ENCODE data around the gene MTHFD2L.
"Not testable (repeated sequence)": the region's sequence is repeated elsewhere in the genome, so short reads cannot be mapped to it uniquely, and the experiment has no call there.

Gene MTHFD2L

DNA sequence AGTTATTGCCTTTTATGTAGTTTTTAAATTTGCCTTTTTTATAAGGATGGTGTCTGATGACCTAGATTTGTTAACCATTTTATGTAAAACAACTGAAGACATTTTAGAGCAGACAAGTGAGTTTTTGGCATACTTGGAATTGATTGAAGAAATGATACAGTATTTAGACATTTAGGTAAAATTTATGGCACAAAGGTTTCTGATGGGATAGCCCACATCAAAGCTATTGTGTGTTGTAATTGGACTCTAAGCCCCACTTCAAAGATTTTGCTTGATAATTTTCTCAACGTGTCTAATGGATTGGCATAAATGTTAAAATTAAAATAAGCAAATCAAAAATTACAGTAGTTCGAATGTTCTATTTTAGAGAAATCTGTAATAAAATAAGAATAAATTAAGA lies 168.0 kb downstream of the MTHFD2L start:
- no peak for DNase-seq
- intact Hi-C loops (cut with DNase I) = loop anchor here (10.0 kb wide), 1 partner anchor 349 kb away; no protein-coding TSS in a partner anchor

DNA sequence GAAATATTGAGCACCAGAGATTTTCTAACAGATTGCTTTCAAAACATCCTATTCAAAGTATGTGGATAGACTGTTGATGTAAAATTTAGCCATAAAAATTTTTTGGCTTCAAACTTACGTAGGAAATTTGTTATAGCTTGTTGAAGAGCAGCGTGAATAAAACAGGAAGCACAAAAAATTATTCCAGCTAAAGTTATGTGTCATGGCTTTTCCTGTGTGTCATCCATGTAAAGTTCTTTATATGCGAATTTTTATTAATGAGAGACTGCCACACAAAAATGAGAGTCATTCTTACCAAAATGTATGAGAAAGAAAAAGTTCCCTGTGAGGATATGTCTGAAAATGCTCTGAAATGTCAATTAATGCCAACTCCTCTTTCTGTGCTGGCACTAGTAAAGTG lies 169.8 kb downstream of the MTHFD2L start:
- intact Hi-C loops (cut with DNase I) = loop anchor here (10.0 kb wide), 1 partner anchor 347 kb away; no protein-coding TSS in a partner anchor
- no peak for DNase-seq

DNA sequence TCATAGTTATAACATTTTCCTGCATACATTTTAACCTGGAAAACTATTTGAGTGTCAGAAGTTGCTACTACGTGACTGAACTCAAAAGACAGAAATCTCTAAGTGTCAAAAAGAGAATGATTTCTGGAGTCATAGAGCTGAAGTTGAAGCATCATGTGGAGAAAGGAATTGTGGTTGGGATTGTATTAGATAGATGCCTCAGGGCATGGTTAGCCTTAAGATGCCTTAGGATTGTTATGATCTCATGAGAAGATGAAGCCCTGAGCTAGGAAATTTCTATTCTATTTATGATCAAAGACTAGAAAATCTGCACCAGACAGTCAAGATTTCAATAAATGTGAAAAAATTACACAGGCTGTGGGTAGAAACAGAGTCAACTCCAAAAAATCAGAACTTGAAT lies 170.6 kb downstream of the MTHFD2L start:
- DNase-seq = no peak
- intact Hi-C loops (cut with DNase I) = loop anchor here (10.0 kb wide), 1 partner anchor 346 kb away; no protein-coding TSS in a partner anchor

DNA sequence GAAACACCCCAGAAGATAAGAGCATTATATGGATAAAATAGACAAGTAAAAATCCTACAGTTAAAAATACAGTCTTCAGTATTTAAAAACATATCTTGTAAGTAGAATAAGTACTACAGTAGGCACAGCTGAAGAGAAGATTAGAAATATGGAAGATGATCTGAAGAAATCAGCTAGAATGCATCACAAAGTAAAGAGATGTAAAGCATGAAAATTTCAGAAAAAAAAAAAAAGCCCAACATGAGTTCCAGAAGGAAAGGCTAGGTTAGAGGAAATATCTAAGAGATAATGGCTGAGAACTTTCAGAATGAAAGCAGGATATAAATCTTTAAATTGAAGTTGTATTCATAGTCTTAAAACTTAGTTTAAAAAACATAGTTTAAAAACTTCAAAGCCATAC lies 171.4 kb downstream of the MTHFD2L start:
- DNase-seq = no peak
- intact Hi-C loops (cut with DNase I) = loop anchor here (10.0 kb wide), 1 partner anchor 345 kb away; no protein-coding TSS in a partner anchor

DNA sequence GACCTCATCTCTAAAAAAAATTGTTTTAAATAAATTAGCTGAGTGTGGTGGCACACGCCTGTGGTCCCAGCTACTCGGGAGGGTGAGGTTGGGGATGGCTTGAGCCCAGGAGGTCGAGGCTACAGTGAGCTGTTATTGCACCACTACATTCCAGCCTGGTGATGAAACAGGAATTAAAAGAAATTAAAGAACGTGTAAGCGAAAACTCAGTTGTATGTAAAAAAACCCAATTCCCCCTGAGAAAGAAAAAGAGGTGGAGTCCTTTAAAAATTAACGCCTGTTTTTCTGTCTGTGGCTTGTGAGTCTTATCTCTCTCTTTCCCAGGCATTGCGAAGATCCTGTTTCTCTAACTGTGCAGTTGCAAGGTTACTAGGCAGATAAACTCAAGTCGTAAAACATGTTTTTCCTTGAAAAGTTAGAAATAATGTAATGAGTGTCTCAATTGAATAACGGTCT lies 172.4 kb downstream of the MTHFD2L start:
- DNase-seq = no peak

DNA sequence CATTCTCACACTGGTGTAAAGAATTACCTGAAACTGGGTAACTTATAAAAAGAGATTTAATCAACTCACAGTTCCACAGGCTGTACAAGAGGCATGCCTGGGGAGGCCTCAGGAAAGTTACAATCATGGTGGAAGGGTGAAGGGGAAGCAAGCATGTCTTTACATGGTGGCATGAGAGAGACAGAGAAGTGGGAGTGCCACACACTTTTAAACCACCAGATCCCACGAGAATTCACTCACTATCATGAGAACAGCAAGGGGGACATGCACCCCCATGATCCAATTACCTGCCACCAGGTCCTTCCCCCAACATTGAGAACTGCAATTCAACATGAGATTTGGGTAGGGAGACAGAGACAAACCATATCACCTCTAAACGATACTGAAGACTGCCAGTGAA lies 173.3 kb downstream of the MTHFD2L start:
- DNase-seq = no peak
- intact Hi-C loops (cut with DNase I) = no loop called here

More for the DNA sequence above, 172.4 kb downstream of the MTHFD2L start:
- intact Hi-C loops (cut with DNase I) = no loop called here

DNA sequence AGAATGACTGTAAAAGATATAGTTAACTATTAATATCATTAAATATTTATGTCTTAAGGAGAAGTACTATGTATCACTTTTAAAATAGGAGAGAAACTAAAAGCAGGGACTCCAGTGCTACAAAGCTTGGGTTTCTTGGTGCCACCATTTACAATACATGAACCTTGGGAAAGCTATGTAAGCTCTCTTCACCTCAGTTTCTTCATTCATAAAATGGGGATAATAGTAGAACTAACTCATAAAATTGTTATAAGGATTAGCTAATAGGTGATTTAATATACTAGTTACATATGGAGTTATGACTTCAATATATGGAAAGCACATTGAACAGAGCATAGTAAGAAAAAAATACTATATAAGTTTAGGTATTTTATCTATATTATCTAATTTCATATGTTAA lies 174.0 kb downstream of the MTHFD2L start:
- DNase-seq = no peak
- intact Hi-C loops (cut with DNase I) = no loop called here

DNA sequence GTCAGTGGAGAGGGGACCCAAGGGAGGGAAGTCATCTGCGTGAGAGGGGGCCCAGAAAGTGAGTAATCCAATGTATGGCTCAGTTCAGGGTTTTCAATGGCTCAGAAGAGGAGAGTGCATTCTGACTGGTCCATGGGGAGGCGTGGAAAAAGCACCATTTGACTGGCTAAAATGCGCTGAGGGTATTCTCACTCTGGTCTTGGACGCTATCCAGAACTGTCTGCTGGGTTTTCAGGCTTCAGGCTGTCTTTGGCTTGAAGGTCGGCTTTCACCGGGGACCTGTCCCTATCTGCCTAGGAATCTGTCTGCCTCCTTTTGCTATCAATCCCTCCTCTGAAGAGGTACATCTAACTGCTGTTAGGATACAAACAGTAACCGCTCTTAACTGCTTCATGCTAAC lies 176.7 kb downstream of the MTHFD2L start:
- intact Hi-C loops (cut with DNase I) = no loop called here

DNA sequence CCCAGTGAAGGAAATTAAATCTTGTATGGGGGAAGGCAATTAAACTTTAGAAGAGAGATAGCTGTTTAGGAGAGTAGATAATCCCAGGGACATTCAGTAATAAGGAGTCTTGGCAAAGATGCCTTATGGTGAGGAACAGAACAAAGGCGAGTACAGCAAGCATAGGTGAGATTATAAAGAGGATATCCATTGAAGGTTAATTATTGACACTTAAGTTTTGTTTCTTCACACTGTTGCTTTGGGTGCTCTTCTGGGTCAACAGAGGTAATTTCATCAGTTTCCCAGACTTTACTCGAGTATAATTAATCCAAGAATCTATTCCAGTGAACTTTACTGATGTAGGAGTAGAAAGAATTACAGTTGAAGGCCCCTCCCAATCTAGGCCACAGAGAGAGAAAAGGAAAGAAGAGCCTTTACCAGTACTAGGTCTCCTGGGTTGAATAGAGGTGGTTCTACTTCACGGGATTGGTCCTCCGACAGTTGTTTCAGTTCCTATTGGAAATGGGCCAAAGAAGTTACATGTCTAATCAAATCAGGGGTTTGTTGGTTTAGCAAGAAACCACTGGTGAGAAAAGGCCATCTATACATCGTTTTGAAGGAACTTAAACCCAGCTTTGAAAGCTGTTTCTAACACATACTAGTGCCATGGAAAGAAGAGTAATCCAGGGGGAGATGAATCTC lies 177.6 kb downstream of the MTHFD2L start:
- intact Hi-C loops (cut with DNase I) = no loop called here
- no peak for DNase-seq

More for the DNA sequence above, 176.7 kb downstream of the MTHFD2L start:
- no peak for DNase-seq

DNA sequence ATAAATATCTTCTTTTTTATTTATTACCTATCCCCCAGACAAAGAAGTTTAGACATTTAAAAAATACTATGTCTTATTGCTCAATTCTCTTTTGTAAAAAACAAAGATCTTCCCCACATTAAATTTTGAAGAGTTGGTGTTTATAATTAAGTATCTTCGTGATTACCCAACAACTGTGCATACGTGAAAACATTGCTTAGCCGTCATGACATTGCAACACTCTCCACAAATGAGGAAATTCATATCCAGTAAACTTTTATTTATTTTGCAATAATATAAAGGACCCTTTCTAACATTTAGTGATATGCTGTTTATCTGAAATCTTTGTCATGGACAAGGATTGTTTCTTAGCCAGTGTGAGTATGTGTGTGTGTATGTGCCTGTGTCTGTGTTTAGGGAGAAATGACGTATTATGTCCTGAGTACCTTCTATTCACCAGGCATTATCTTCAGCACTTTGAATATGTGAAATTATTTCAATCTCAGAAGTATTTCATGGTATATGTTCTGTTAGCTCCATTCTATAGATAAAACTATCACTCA lies 180.9 kb downstream of the MTHFD2L start:
- intact Hi-C loops (cut with DNase I) = no loop called here
- no peak for DNase-seq

DNA sequence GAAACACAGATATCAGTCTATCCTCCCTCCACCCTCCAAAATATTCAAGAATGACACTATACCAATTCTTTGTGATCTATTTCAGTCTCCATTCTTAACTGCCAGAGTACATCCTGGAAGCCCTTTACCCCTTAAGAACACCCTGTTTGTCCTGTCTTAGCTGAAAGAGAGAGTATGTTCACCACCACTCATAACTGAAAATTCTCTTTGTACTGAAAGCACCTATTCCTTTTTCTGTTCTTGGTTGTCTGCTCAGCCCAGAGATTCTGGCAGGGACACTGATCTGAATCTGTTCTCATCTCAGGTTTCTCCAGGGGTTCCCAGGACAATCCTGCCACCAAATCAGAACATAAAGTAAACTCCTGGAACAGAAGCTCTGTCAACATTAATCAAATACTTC lies 181.6 kb downstream of the MTHFD2L start:
- DNase-seq = no peak
- intact Hi-C loops (cut with DNase I) = no loop called here

DNA sequence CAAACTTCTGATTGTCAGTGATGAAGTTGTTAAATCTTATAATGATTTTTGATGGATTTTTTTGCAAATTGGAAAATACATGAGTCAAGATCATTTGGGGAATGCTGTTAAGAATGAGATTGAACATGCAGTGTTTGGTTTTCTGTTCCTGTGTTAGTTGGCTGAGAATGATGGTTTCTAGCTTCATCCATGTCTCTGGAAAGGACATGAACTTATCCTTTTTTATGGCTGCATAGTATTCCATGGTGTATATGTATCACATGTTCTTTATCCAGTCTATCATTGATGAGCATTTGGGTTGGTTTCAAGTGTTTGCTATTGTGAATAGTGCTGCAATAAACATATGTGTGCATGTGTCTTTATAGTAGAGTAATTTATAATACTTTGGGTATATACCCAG lies 182.5 kb downstream of the MTHFD2L start:
- DNase-seq; intact Hi-C loops (cut with DNase I): not testable (repeated sequence)

DNA sequence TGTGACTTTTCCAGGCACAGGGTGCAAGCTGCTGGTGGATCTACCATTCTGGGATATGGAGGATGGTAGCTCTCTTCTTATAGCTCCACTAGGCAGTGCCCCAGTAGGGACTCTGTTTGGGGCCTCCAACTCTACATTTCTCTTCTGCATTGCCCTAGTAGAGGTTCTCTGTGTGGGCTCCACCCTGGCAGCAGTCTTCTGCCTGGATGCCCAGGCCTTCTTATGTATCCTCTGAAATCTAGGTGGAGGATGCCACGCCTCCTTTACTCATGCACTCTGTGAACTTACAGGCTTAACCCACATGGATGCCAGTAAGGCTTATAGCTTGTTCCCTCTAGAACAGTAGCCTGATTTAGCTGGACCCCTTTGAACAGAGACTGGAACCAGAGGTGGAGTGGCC lies 186.1 kb downstream of the MTHFD2L start:
- no peak for DNase-seq
- intact Hi-C loops (cut with DNase I) = no loop called here

Measured in posterior cingulate gyrus (tissue), 11 donors.